Esophagus squamous epithelium (tissue), 4 donors: ENCODE data around the gene GSTA4.

Source experiments
- CTCF ChIP-seq, 6 experiments: fragments of 450-650 bp in 4 of 6; fragments of 200-600 bp in 2 of 6; sonication (generic) in 2 of 6; IDR thresholded peaks; one replicate each; pipeline ENCODE4 v1.5.1; 2016 to 2019; ENCODE audit warnings: antibody characterized with exemption in 6 of 6, mild to moderate bottlenecking in 4 of 6, moderate library complexity in 4 of 6
- POLR2A ChIP-seq, 4 donors: fragments of 450-650 bp; IDR thresholded peaks; one replicate each; pipeline ENCODE4 v1.6.1; 2017; ENCODE audit warnings: antibody characterized with exemption in 4 of 4, mild to moderate bottlenecking in 4 of 4, moderate library complexity in 3 of 4

GRCh38 chr6:52931351-52931750 is 63.7 kb downstream of the GSTA4 start:
- no peak for TF ChIP-seq CTCF (IDR thresholded peaks at IDR 0.05)
- no peak for TF ChIP-seq POLR2A (IDR thresholded peaks at IDR 0.05)
